ENCODE measurements around the gene DGLUCY. TPM values are rescaled to one million over a fixed set of nuclear protein-coding genes. Genes with fewer than 3 reads are reported as not detected.

DGLUCY gene
- total and polyA plus RNA-seq, 2 donors (not counting 1 experiment from before 2014, with no cell fraction given), result 91.5 to 103 TPM

GRCh38 chr14:91080071-91080470 lies 33.8 kb upstream of the DGLUCY start:
- WGBS (ENCODE audit: insufficient coverage), result 88% methylated on average over 5 of the region's 6 CpGs
- H3K27me3 Mint-ChIP-seq, result no peaks in the 10 kb centered on the region
- POLR2A ChIA-PET, result no interaction called here
- TF ChIP-seq EZH2 (IDR thresholded peaks at IDR 0.05; ENCODE audit: borderline replicate concordance, insufficient read depth, low read depth, low read length, poor library complexity, severe bottlenecking) (no peak), CTCF (IDR thresholded peaks at IDR 0.05) (no peak)
- H3K4me1 Mint-ChIP-seq, result peaks cover 4% of the 10 kb centered on the region
- H3K4me1 ChIP-seq (ENCODE audit: control insufficient read depth in 2 of 2, insufficient read depth in 2 of 2, low read length in 2 of 2), result peaks cover 0 to 3% of the 10 kb centered on the region in 2 donors
- no peaks in the 10 kb centered on the region for H3K9me3 Mint-ChIP-seq (ENCODE audit: insufficient read depth)
- ATAC-seq (ENCODE audit: low read depth) (no peak), DNase-seq (no peak)
- no peak overlapping the region for H3K27ac Mint-ChIP-seq
- no peaks in the 10 kb centered on the region for H4K20me1 ChIP-seq (ENCODE audit: control insufficient read depth, insufficient read depth, low read length, poor library complexity, severe bottlenecking)
- H3K4me3 ChIP-seq (ENCODE audit: control extremely low read depth in 1 of 5, extremely low read depth in 1 of 5, insufficient read depth in 1 of 5, low read depth in 2 of 5, low read length in 4 of 5), result no peak overlapping the region
- H3K36me3 ChIP-seq (replicated peaks in 1 of 2; ENCODE audit: control extremely low read depth in 1 of 2, control insufficient read depth in 1 of 2, extremely low read depth in 1 of 2, insufficient read depth in 2 of 2, low read length in 1 of 2), result no peaks in the 10 kb centered on the region
- intact Hi-C loops (cut with micrococcal nuclease), result no loop called here
- no peaks in the 10 kb centered on the region for H3K27me3 ChIP-seq (replicated peaks in 1 of 4; ENCODE audit: control extremely low read depth in 1 of 4, control insufficient read depth in 3 of 4, insufficient read depth in 4 of 4, low read length in 3 of 4)
- no peak overlapping the region for H3K27ac ChIP-seq (ENCODE audit: low read length in 2 of 2)
- no peak overlapping the region for H3K9ac ChIP-seq (ENCODE audit: low read length)
- CTCF ChIA-PET, result no interaction called here
- H3K4me2 ChIP-seq (replicated peaks; ENCODE audit: low read depth, low read length, poor library complexity, severe bottlenecking), result no peak overlapping the region
- peaks cover 2% of the 10 kb centered on the region for H3K79me2 ChIP-seq (ENCODE audit: control insufficient read depth, insufficient read depth, low read length)
- H3K4me3 Mint-ChIP-seq, result no peak overlapping the region
- no peak overlapping the region for H2AFZ ChIP-seq (ENCODE audit: insufficient read depth, low read depth, low read length, poor library complexity, severe bottlenecking)
- H3K9me3 ChIP-seq (ENCODE audit: control extremely low read depth in 1 of 3, control insufficient read depth in 2 of 3, insufficient read depth in 1 of 3, low read length in 2 of 3), result no peaks in the 10 kb centered on the region

- Histone ChIP-seq H4K20me1 (ENCODE audit: control insufficient read depth, insufficient read depth, low read length, poor library complexity, severe bottlenecking) (no peaks in the 10 kb centered on the region), H3K4me2 (replicated peaks; ENCODE audit: low read depth, low read length, poor library complexity, severe bottlenecking) (no peak overlapping the region), H3K9ac (ENCODE audit: low read length) (no peak overlapping the region), H3K9me3 (ENCODE audit: control extremely low read depth in 1 of 3, control insufficient read depth in 2 of 3, insufficient read depth in 1 of 3, low read length in 2 of 3) (no peaks in the 10 kb centered on the region), H3K36me3 (replicated peaks in 1 of 2; ENCODE audit: control extremely low read depth in 1 of 2, control insufficient read depth in 1 of 2, extremely low read depth in 1 of 2, insufficient read depth in 2 of 2, low read length in 1 of 2) (no peaks in the 10 kb centered on the region), H3K4me3 (ENCODE audit: control extremely low read depth in 1 of 5, extremely low read depth in 1 of 5, insufficient read depth in 1 of 5, low read depth in 2 of 5, low read length in 4 of 5) (no peak overlapping the region), H3K27ac (ENCODE audit: low read length in 2 of 2) (no peak overlapping the region), H2AFZ (ENCODE audit: insufficient read depth, low read depth, low read length, poor library complexity, severe bottlenecking) (no peak overlapping the region), H3K79me2 (ENCODE audit: control insufficient read depth, insufficient read depth, low read length) (peaks cover 2% of the 10 kb centered on the region), H3K27me3 (replicated peaks in 1 of 4; ENCODE audit: control extremely low read depth in 1 of 4, control insufficient read depth in 3 of 4, insufficient read depth in 4 of 4, low read length in 3 of 4) (no peaks in the 10 kb centered on the region), H3K4me1 (ENCODE audit: control insufficient read depth in 2 of 2, insufficient read depth in 2 of 2, low read length in 2 of 2) (peaks cover 3 to 4% of the 10 kb centered on the region in 2 donors)
- ChIA-PET CTCF (interaction anchor here (1.2 kb wide), 1 partner anchor 16 kb away, joined by 3 read pairs; no protein-coding TSS in a partner anchor), POLR2A (no interaction called here)
- Mint-ChIP-seq H3K27me3 (no peaks in the 10 kb centered on the region), H3K4me1 (peaks cover 8% of the 10 kb centered on the region), H3K27ac (no peak overlapping the region), H3K9me3 (ENCODE audit: insufficient read depth) (no peaks in the 10 kb centered on the region), H3K4me3 (no peak overlapping the region)
- no peak for DNase-seq
- ATAC-seq (ENCODE audit: low read depth), result no peak
- no CpG with 5 or more reads among the region's 3 CpGs for WGBS (ENCODE audit: insufficient coverage)
- TF ChIP-seq EZH2 (IDR thresholded peaks at IDR 0.05; ENCODE audit: borderline replicate concordance, insufficient read depth, low read depth, low read length, poor library complexity, severe bottlenecking) (no peak), CTCF (IDR thresholded peaks at IDR 0.05) (no peak)
- intact Hi-C loops (cut with micrococcal nuclease), result no loop called here
Observed at GRCh38 chr14:91082282-91082681, 31.6 kb upstream of the DGLUCY start.
